Large intestine (tissue), 3 donors: ENCODE measurements around the gene KCNQ1. TPM values are rescaled to one million over a fixed set of nuclear protein-coding genes. Genes with fewer than 3 reads are reported as not detected.

Experiments used
- DNase-seq, 2 donors: peaks; one replicate each; pipeline versions ENCODE4 v3.0.0 to v3.0.0-alpha.2; 2013
- H3K27ac ChIP-seq: one replicate; pipeline ENCODE4 v1.5.1; 2013; ENCODE audit warnings: low read length
- H3K27me3 ChIP-seq: 2 replicates; pipeline ENCODE4 v1.6.1; 2013; ENCODE audit warnings: low read length; ENCODE audit not compliant: control insufficient read depth, insufficient read depth
- H3K36me3 ChIP-seq: 2 replicates; pipeline ENCODE4 v1.6.1; 2013; ENCODE audit warnings: low read length; ENCODE audit not compliant: control insufficient read depth, insufficient read depth
- H3K4me1 ChIP-seq: one replicate; pipeline ENCODE4 v1.6.1; 2013; ENCODE audit warnings: low read length; ENCODE audit not compliant: control insufficient read depth, insufficient read depth
- H3K4me3 ChIP-seq: one replicate; pipeline ENCODE4 v1.5.1; 2013; ENCODE audit warnings: low read length
- H3K9me3 ChIP-seq: one replicate; pipeline ENCODE4 v1.6.1; 2013; ENCODE audit warnings: mild to moderate bottlenecking, low read depth, low read length, moderate library complexity; ENCODE audit not compliant: control insufficient read depth
- WGBS: methylation state at CpG from one replicate; pipeline ENCODE4 v1.1.5; 2013; ENCODE audit warnings: low lambda C conversion rate; ENCODE audit not compliant: insufficient coverage; 5-methylcytosine and 5-hydroxymethylcytosine counted together
- polyA plus RNA-seq: library from polyadenylated mRNA; unstranded; fragments of 120-200 nt; gene quantifications from one replicate; pipeline ENCODE4 v1.2.1, GENCODE V29; 2013

KCNQ1 gene
- polyA plus RNA-seq, 1 donor, result 19.5 TPM

DNA sequence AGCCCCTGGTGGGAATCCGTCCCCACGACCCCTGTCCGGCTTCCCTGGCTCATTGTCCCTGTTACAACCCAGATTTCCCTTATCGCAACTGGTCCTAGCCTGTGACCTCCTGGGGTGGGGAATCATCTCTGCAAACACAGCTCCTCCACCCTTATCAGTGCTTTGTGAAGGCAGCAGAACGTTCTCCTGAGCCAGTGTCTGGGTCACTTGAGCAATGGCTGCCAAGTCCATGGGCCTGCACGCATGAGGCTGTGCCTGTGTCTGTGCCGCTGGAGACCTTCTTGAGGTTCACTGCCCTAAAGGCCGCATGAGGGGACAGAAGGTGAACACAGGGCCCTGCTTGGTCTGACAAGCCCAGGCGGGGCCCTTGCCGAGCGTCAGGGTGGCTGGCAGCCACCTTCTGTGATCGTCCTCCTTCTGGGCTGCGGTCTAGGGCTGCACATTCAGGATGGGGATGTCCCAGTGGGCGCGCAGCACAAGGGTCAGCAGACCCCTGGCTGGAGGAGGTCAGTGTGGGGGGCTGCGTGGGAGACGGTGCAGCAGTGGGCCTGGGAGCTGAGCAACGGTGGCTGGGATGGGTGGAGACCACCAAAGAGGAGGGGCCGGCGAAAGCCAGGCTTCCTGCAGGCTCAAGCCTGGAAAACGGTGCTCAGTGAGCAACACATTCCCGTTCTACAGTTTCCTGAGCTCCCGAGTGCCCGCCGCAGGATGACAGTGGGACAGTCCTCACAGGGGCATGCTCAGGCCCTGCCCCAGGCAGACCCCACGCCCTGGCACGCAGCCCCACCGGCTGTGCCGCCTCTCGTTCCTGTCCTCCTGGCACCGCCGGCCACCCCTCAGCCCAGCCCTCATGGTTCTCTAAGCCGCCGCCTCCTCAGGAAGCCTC lies 366.6 kb downstream of the KCNQ1 start:
- no peak overlapping the region for H3K27ac ChIP-seq
- peaks cover 36% of the 10 kb centered on the region for H3K4me1 ChIP-seq
- H3K9me3 ChIP-seq, result peaks cover 19% of the 10 kb centered on the region
- no CpG with 5 or more reads among the region's 34 CpGs for WGBS
- H3K36me3 ChIP-seq, result no peaks in the 10 kb centered on the region
- no peak for DNase-seq
- peaks cover 7% of the 10 kb centered on the region for H3K27me3 ChIP-seq
- no peak overlapping the region for H3K4me3 ChIP-seq

DNA sequence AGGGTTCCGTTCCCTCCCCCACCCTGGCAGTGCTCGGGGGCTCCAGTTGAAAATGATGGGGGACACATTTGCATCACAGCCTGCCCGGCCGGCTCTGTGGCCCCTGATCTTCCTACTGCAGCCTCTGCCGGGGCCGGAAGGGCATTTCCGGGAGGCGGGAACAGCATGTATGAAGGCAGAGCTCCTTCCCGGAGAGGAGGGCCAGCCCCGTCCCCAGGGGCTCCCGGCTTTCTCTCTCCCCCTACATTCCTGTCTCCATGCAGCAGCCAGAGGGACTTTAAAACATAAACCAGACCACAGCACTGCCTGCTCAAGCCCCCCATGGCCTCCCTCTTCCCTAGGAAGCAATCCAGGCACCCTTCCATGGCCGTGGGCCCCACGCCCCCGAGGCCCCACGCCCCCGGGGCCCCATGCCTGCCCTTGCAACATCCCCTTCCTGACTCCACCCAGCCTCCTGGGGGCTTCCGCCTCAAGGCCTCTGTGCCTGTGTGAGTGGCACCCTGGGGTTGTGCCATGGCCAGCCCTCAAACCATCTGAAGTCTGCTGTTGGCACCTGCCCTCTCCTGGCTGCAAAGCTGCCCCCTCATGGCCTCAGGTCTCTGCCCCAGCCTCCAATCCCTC lies 367.7 kb downstream of the KCNQ1 start:
- no CpG with 5 or more reads among the region's 17 CpGs for WGBS
- Histone ChIP-seq H3K9me3 (peaks cover 24% of the 10 kb centered on the region), H3K4me1 (peaks cover 31% of the 10 kb centered on the region), H3K36me3 (no peaks in the 10 kb centered on the region), H3K4me3 (peak overlapping the region; percentile 12), H3K27me3 (no peaks in the 10 kb centered on the region), H3K27ac (peak overlapping the region; percentile 18)
- DNase-seq, result peak in 1 of 2 donors; percentile 47

- Histone ChIP-seq H3K9me3 (peaks cover 26% of the 10 kb centered on the region), H3K4me3 (no peak overlapping the region), H3K27me3 (no peaks in the 10 kb centered on the region), H3K36me3 (no peaks in the 10 kb centered on the region), H3K4me1 (peaks cover 26% of the 10 kb centered on the region), H3K27ac (peak overlapping the region; percentile 18)
- no peak for DNase-seq
- WGBS, result 80% methylated on average over 4 of the region's 14 CpGs
Observed at GRCh38 chr11:2813141-2813908, 368.5 kb downstream of the KCNQ1 start.

DNA sequence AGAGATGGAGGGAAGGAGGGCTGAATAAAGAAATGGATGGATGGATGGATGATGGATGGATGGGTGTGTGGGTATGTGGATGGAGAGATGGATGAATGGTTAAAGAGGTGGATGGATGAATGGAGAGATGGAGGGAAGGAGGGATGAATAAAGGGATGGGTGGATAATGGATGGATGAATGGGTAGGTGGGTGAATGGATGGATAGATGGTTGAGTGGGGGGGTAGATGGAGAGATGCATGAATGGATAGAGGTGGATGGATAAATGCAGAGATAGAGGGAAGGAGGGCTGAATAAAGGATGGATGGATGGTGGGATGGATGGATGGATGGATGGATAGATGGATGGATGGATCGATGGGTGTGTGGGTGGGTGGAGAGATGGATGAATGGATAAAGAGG lies 369.2 kb downstream of the KCNQ1 start:
- H3K4me3 ChIP-seq, result no peak overlapping the region
- no peak for DNase-seq
- H3K27me3 ChIP-seq, result no peaks in the 10 kb centered on the region
- peaks cover 30% of the 10 kb centered on the region for H3K9me3 ChIP-seq
- 100% methylated on average over 1 of the region's 1 CpG for WGBS
- no peaks in the 10 kb centered on the region for H3K36me3 ChIP-seq
- peaks cover 26% of the 10 kb centered on the region for H3K4me1 ChIP-seq
- H3K27ac ChIP-seq, result no peak overlapping the region

DNA sequence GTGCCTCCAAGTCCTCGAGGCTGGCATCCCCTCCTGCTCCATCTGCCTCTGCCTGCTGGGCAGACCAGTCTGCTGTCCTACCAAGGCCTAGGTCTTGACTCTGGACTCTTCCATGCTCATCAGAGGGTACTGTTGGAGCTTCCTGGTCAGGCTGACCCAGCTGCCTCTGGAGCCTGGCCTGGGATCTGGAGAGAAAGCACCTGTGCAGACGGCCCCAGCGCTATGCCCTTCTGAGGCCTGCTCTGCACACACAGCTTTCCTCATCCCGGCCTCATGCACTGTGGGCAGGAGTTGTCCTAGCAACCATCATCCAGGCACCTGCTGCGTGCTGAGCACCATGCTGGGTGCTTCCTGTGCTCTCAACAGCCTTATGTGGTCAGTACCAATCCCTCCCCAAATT lies 369.9 kb downstream of the KCNQ1 start:
- H3K27ac ChIP-seq, result no peak overlapping the region
- DNase-seq, result no peak
- no peaks in the 10 kb centered on the region for H3K36me3 ChIP-seq
- no peak overlapping the region for H3K4me3 ChIP-seq
- WGBS, result no CpG with 5 or more reads among the region's 5 CpGs
- peaks cover 32% of the 10 kb centered on the region for H3K9me3 ChIP-seq
- peaks cover 26% of the 10 kb centered on the region for H3K4me1 ChIP-seq
- no peaks in the 10 kb centered on the region for H3K27me3 ChIP-seq

DNA sequence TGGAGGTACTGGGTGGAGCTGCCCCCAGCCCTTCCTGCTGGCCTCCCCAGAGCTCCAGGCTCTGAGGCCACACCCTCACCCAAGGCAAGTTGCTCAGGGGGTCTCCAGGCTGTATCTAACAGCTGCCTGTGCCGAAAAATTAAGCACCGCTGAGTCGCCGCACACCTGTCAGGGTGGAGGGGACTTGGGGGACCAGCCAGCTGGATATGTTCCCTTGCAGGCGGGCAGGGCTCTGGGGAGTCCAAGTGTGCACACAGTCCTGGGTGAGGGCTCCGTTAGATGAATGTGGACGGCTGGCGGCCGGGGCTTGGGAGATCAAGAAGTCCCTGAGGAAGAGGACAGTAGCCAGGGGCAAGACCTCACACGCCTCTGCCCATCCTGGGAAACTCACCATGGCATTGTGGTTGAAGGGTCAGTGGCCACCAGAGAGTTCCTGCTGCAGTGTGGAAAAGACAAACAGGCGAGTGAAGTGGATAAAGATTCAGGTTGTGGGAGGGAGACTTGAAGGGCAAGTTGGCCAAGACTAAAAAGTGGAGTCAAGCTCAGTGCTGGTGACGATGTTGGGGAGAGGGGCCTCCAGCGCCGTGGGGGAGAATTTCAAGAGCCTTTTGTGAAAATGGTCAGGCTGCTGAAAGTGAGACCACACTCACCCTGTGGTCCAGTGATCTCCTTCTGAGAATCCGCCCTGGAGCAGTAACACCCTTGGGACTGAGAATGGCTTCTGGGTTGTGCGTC lies 371.1 kb downstream of the KCNQ1 start:
- no peak for DNase-seq
- Histone ChIP-seq H3K4me3 (no peak overlapping the region), H3K9me3 (peaks cover 32% of the 10 kb centered on the region), H3K27ac (no peak overlapping the region), H3K36me3 (no peaks in the 10 kb centered on the region), H3K27me3 (no peaks in the 10 kb centered on the region), H3K4me1 (peaks cover 25% of the 10 kb centered on the region)
- WGBS, result no CpG with 5 or more reads among the region's 16 CpGs

DNA sequence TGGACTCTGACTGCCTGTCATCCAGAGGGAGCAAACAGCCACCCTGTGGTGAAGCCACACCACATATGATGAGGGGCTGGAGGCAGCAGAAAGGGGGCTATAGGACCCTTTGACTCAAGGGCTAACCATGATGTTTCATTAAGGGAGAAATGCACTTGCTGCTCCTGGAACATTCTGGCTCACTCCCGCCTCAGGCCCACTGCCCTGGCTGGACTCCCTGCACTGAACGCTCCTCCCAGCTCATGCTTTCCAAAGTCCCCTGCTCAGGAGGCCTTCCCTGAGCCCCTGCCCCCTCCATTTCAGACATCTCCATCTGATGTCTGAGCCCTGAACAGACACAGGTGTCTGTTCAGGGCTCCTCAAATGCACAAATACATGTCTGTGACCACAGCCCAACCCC lies 371.7 kb downstream of the KCNQ1 start:
- no CpG with 5 or more reads among the region's 2 CpGs for WGBS

GRCh38 chr11:2816941-2817421 lies 372.2 kb downstream of the KCNQ1 start:
- H3K27me3 ChIP-seq, result no peaks in the 10 kb centered on the region
- no CpG with 5 or more reads among the region's 15 CpGs for WGBS
- DNase-seq, result no peak
- peaks cover 35% of the 10 kb centered on the region for H3K9me3 ChIP-seq
- H3K4me1 ChIP-seq, result peaks cover 15% of the 10 kb centered on the region
- H3K4me3 ChIP-seq, result no peak overlapping the region
- H3K27ac ChIP-seq, result no peak overlapping the region
- H3K36me3 ChIP-seq, result no peaks in the 10 kb centered on the region

More for the DNA sequence above, 371.7 kb downstream of the KCNQ1 start:
- Histone ChIP-seq H3K4me1 (peaks cover 19% of the 10 kb centered on the region), H3K4me3 (no peak overlapping the region), H3K27me3 (no peaks in the 10 kb centered on the region), H3K9me3 (peaks cover 35% of the 10 kb centered on the region), H3K36me3 (no peaks in the 10 kb centered on the region), H3K27ac (no peak overlapping the region)
- DNase-seq, result no peak

GRCh38 chr11:2817431-2817830 lies 372.6 kb downstream of the KCNQ1 start:
- WGBS, result no CpG with 5 or more reads among the region's 6 CpGs
- Histone ChIP-seq H3K4me1 (peaks cover 10% of the 10 kb centered on the region), H3K4me3 (no peak overlapping the region), H3K27ac (no peak overlapping the region), H3K36me3 (no peaks in the 10 kb centered on the region), H3K9me3 (peaks cover 35% of the 10 kb centered on the region), H3K27me3 (no peaks in the 10 kb centered on the region)
- DNase-seq, result no peak

- peaks cover 35% of the 10 kb centered on the region for H3K9me3 ChIP-seq
- H3K4me3 ChIP-seq, result no peak overlapping the region
- H3K27ac ChIP-seq, result no peak overlapping the region
- H3K36me3 ChIP-seq, result no peaks in the 10 kb centered on the region
- no peaks in the 10 kb centered on the region for H3K27me3 ChIP-seq
- peaks cover 4% of the 10 kb centered on the region for H3K4me1 ChIP-seq
- DNase-seq, result no peak
- WGBS, result no CpG with 5 or more reads among the region's 6 CpGs
Observed at GRCh38 chr11:2818021-2818420, 373.2 kb downstream of the KCNQ1 start.
